Stomach (tissue), 9 donors: ENCODE data around the gene ABRAXAS1. TPM values are rescaled to one million over a fixed set of nuclear protein-coding genes. Genes with fewer than 3 reads are reported as not detected.

Experiments
- DNase-seq, 2 donors: peaks; one replicate each; pipeline versions ENCODE4 v3.0.0 to v3.0.0-alpha.2; 2013 to 2019
- H3K27ac ChIP-seq, 5 donors: fragments of 200-600 bp in 4 of 5; sonication (generic) in 4 of 5; one replicate each; pipeline ENCODE4 v1.5.1; 2013 to 2019; ENCODE audit warnings: mild to moderate bottlenecking in 1 of 5, moderate library complexity in 1 of 5
- H3K27me3 ChIP-seq, 3 donors: fragments of 200-600 bp; sonication (generic); one replicate each; pipeline ENCODE4 v1.5.1; 2017 to 2019; ENCODE audit warnings: mixed run types in 1 of 3
- H3K36me3 ChIP-seq, 4 donors: fragments of 200-600 bp; sonication (generic); 1 replicate in 3 of 4; 2 replicates in 1 of 4; pipeline ENCODE4 v1.5.1; 2016 to 2019
- H3K4me1 ChIP-seq, 4 donors: fragments of 200-600 bp; sonication (generic); one replicate each; pipeline ENCODE4 v1.5.1; 2016 to 2019
- H3K4me3 ChIP-seq, 4 donors: fragments of 200-600 bp; sonication (generic) in 3 of 4; one replicate each; pipeline ENCODE4 v1.5.1; 2016 to 2019; ENCODE audit warnings: mild to moderate bottlenecking in 1 of 4
- H3K9me3 ChIP-seq, 4 donors: fragments of 200-600 bp; sonication (generic); one replicate each; pipeline ENCODE4 v1.5.1; 2016 to 2019
- EP300 ChIP-seq: sonication (generic); formaldehyde crosslinking; IDR thresholded peaks from one replicate; pipeline ENCODE4 v1.6.1; 2017; ENCODE audit warnings: antibody characterized with exemption
- POLR2A ChIP-seq, 4 donors: fragments of 450-650 bp; IDR thresholded peaks; one replicate each; pipeline ENCODE4 v1.6.1; 2016; ENCODE audit warnings: antibody characterized with exemption in 4 of 4, control low read depth in 2 of 4, mild to moderate bottlenecking in 1 of 4, moderate library complexity in 1 of 4
- POLR2AphosphoS5 ChIP-seq, 3 donors: sonication (generic); formaldehyde crosslinking; IDR thresholded peaks; one replicate each; pipeline ENCODE4 v1.6.1; 2016; ENCODE audit warnings: antibody characterized with exemption in 3 of 3
- WGBS, 5 donors: extraction: QIAGEN DNeasy Blood & Tissue Kit in 3 of 5; methylation state at CpG; one replicate each; pipeline versions ENCODE4 v1.1.5 to v1.1.7; 2013 to 2018; 5-methylcytosine and 5-hydroxymethylcytosine counted together
- intact Hi-C: fragments of 100-400 bp; cut with DNase I; formaldehyde crosslinking; loops from one replicate; pipeline ENCODE4 v1.15.1; 2023; ENCODE audit warnings: low total_unique reads
- polyA plus RNA-seq, 3 donors: library from polyadenylated mRNA; stranded (reverse); fragments of 200-250 nt; gene quantifications; one replicate each; pipeline ENCODE4 v1.2.3, GENCODE V29; 2013
- total RNA-seq, 5 donors: library from RNA; depleted of rRNA; stranded (reverse); fragments of >200 nt; gene quantifications; one replicate each; pipeline versions ENCODE4 v1.1.0 to v1.2.3, GENCODE V29; 2014 to 2016
- TF ChIP-seq, protein P1 (sequence below), 7 experiments: fragments of 450-650 bp in 4 of 7; fragments of 200-600 bp in 3 of 7; sonication (generic) in 3 of 7; IDR thresholded peaks; one replicate each; pipeline ENCODE4 v1.5.1; 2016 to 2019; ENCODE audit warnings: antibody characterized with exemption in 7 of 7, control low read depth in 2 of 7, mild to moderate bottlenecking in 1 of 7
- donor health status: healthy with polysubstance abuse.
- donor health status: Bipolar disorder and iron deficiency.
- donor health status: healthy.

ABRAXAS1 gene
- total and polyA plus RNA-seq, 8 donors = 3.6 to 17.6 (median 5.4) TPM; not detected in 1

DNA sequence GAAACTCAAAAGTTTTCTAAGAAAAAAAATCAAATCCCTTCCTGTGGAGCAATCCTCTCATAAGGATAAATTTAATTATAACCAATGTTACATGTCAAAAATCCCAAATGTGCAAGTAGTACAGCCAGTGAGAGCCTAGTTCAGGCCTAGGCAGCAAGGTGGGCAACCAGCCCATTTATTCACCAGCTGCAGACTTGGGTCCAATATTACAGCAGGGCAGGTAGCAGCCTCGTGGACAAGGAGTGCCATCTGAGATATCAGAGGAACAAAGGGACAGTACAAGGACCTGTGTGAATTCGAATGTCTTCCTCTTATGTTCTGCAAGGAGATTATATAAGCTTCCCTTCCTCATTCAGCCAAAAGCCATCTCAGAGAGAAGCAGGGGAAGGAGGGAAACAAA is 35.9 kb downstream of the ABRAXAS1 start:
- Histone ChIP-seq H3K27me3 (no peaks in the 10 kb centered on the region), H3K9me3 (no peaks in the 10 kb centered on the region), H3K36me3 (peaks cover 1 to 67% (median 50%) of the 10 kb centered on the region in 4 donors), H3K4me3 (no peak overlapping the region), H3K27ac (no peak overlapping the region), H3K4me1 (peaks cover 1 to 11% (median 6%) of the 10 kb centered on the region in 4 donors)
- no peak for TF ChIP-seq EP300
- no peak for TF ChIP-seq POLR2A (IDR thresholded peaks at IDR 0.05)
- TF ChIP-seq, protein P1, sequence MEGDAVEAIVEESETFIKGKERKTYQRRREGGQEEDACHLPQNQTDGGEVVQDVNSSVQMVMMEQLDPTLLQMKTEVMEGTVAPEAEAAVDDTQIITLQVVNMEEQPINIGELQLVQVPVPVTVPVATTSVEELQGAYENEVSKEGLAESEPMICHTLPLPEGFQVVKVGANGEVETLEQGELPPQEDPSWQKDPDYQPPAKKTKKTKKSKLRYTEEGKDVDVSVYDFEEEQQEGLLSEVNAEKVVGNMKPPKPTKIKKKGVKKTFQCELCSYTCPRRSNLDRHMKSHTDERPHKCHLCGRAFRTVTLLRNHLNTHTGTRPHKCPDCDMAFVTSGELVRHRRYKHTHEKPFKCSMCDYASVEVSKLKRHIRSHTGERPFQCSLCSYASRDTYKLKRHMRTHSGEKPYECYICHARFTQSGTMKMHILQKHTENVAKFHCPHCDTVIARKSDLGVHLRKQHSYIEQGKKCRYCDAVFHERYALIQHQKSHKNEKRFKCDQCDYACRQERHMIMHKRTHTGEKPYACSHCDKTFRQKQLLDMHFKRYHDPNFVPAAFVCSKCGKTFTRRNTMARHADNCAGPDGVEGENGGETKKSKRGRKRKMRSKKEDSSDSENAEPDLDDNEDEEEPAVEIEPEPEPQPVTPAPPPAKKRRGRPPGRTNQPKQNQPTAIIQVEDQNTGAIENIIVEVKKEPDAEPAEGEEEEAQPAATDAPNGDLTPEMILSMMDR (IDR thresholded peaks at IDR 0.05) = no peak
- TF ChIP-seq POLR2AphosphoS5 (IDR thresholded peaks at IDR 0.05) = no peak
- DNase-seq = no peak
- intact Hi-C loops = no loop called here
- WGBS, 5 donors = 38 to 74% (median 67%) methylated on average over 2 of the region's 2 CpGs

DNA sequence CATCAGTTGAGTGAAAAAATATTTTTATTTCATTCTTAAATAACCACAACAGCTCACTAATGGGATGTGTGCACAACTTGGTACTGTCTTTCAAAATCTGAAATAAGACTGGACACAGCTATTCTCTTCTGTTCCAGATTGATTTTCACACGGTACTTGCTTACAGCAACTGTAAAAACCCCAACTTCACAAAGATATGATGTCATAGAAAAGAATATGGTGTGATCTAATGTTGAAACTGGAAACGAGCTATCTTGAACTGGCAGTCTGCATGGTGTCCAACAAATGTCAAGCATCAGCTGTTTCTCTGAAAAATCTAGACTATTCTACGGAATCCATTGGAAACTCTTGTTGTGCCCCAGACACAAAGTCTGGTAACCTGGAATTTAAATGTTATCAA is 44.0 kb downstream of the ABRAXAS1 start:
- intact Hi-C loops = no loop called here
- no peak overlapping the region for H3K27ac ChIP-seq
- no peak for DNase-seq
- H3K4me3 ChIP-seq = no peak overlapping the region
- TF ChIP-seq POLR2A (IDR thresholded peaks at IDR 0.05) = no peak
- TF ChIP-seq, protein P1 (IDR thresholded peaks at IDR 0.05) = no peak
- TF ChIP-seq EP300 = no peak
- TF ChIP-seq POLR2AphosphoS5 (IDR thresholded peaks at IDR 0.05) = no peak
- WGBS, 5 donors = 77 to 83% (median 80%) methylated on average over 3 of the region's 3 CpGs
- no peaks in the 10 kb centered on the region for H3K4me1 ChIP-seq
- H3K36me3 ChIP-seq = peaks cover 33 to 94% (median 92%) of the 10 kb centered on the region in 4 donors
- no peaks in the 10 kb centered on the region for H3K27me3 ChIP-seq
- no peaks in the 10 kb centered on the region for H3K9me3 ChIP-seq

DNA sequence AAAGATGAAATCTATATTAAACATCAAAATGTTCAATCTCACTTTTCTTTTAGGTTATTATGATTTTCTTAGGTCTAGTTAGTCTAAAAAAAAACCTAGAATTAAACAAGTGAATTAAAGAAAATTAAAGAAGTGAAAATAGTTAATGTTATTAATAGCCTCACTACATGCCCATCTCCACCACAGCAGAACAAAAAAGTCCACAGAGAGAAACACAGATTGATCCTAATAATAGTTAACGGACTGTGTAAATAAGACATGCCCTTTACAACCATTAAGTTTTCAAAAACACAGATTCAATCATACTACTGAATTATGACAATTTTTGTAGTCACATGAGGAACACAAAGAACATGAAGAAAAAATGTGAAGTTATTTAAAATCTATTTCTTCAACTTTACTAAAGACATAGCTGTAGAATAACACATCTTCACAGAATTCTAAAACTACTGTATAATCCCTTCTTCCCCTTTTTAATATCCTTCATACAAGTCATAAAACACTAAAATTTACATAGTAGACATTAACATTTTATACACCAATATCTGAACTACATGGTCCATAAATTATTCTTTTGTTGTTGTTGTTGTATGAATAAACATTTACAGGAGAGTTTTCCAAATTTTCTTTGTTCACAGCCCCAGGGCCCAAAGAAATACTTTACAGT is 44.6 kb downstream of the ABRAXAS1 start:
- Histone ChIP-seq H3K27me3 (no peaks in the 10 kb centered on the region), H3K36me3 (peaks cover 33 to 91% (median 87%) of the 10 kb centered on the region in 4 donors), H3K27ac (no peak overlapping the region), H3K9me3 (no peaks in the 10 kb centered on the region), H3K4me3 (no peak overlapping the region), H3K4me1 (no peaks in the 10 kb centered on the region)
- WGBS, 5 donors = 73 to 84% (median 77%) methylated on average over 1 of the region's 1 CpG
- DNase-seq = no peak
- TF ChIP-seq POLR2A (IDR thresholded peaks at IDR 0.05) (no peak), POLR2AphosphoS5 (IDR thresholded peaks at IDR 0.05) (no peak), EP300 (no peak)
- TF ChIP-seq, protein P1 (IDR thresholded peaks at IDR 0.05) = no peak
- intact Hi-C loops = no loop called here

DNA sequence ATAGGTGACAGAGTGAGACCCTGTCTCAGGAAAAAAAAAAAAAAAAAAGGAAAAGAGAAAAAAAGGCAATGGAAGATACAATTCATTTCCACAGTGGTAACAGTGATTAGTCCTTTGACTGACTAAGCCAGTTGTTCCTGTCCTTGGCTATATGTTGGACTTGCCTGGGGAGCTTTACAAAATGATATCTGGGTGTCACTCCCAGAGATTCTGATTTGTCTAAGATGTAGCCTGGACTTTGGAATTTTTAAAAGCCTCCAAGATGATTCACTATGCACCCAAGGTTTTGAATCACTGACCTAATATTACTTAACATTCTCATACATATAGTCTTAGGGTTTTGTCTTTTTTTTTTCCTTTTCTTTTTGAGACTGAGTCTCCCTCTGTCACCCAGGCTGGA is 46.2 kb downstream of the ABRAXAS1 start:
- Histone ChIP-seq H3K9me3 (no peaks in the 10 kb centered on the region), H3K27me3 (no peaks in the 10 kb centered on the region), H3K4me3 (no peak overlapping the region), H3K27ac (no peak overlapping the region), H3K36me3 (peaks cover 29 to 86% (median 82%) of the 10 kb centered on the region in 4 donors), H3K4me1 (no peaks in the 10 kb centered on the region)
- TF ChIP-seq POLR2AphosphoS5 (IDR thresholded peaks at IDR 0.05) = no peak
- no peak for TF ChIP-seq POLR2A (IDR thresholded peaks at IDR 0.05)
- no peak for TF ChIP-seq EP300
- TF ChIP-seq, protein P1 (IDR thresholded peaks at IDR 0.05) = no peak
- intact Hi-C loops = no loop called here
- no peak for DNase-seq
